Erythroblast (primary cell): ENCODE measurements around the gene CCDC85A.

Source experiments
- DNase-seq, 2 experiments: peaks; one replicate each; lab custom pipeline; 2025; lab: John Stamatoyannopoulos, UW
- GATA1 ChIP-seq: IDR thresholded peaks from 2 replicates; pipeline ENCODE4 v1.6.1; 2011; ENCODE audit warnings: low read depth, mild to moderate bottlenecking, control low read depth, low read length, moderate library complexity
- POLR2A ChIP-seq: IDR thresholded peaks from 2 replicates; pipeline ENCODE4 v1.6.1; 2011; ENCODE audit warnings: mild to moderate bottlenecking, low read length

The CCDC85A gene

DNA sequence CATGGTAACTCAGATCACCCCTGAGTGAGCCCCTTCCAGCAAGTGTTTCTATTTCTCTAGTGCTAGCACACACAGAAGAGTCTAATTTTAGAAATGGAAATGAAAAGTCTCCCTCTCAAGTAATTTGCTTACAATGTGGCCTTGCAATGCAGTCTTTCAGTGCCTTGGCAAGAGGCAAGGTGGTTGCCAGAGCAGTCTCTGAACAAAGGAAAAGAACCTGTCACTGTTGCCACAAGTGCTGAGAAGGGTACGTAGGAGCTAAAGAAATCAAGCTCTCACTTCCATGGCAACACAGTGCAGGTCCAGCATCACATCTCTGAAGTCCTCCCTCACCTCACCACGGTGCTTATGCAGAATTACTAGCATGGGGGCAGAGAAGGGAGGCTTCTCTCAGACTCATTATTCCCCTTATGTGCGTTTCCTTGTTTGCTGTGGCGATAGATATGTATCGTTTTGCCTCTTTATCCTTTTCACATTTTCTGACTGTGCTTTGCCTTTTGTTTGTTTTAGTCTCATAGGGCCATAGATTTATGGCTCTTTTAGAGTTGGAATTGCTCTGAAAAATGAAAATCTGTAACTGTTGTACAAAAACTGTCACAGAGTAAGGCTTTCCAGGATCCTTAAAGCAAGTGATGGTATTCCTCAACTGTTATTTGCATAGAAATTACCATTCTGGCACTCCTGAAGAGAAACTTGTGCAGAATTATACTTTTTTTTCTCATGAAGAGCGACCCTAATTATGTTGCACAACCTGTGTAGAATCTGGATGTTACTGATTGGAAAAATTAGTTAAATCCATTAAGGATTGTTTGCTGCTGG, 164.8 kb downstream of the CCDC85A start:
- TF ChIP-seq POLR2A = no peak
- TF ChIP-seq GATA1 = no peak
- no peak for DNase-seq

DNA sequence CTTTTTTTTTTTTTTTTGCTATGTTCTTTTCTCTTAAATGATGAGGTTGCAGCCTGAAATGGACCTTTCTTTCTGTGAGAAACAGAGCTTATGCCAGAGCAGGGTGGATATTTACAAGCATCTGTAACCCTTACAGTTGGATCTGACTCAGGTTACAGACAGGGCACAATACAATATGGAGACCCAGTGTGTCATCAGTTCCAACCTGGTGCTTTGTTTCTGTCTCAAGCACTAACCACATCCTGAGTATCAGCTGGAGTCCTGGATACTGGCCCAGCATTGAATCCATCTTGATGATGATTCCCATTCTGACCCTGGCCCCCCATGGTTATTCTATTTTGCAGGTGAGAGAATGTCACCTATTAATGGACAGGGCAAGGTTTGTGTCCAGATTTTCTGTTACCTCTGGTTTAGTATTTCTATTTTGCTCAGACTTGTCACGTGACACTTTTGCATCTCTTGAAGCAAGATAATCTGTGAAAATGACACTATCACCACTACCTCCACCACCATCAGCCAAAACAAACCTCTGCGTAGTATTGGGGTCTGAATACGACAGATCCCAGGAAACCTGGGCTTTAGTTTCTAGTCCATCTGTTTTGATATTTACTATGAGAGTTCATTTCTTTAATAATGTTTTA, 174.0 kb downstream of the CCDC85A start:
- no peak for DNase-seq
- TF ChIP-seq GATA1 (no peak), POLR2A (no peak)

DNA sequence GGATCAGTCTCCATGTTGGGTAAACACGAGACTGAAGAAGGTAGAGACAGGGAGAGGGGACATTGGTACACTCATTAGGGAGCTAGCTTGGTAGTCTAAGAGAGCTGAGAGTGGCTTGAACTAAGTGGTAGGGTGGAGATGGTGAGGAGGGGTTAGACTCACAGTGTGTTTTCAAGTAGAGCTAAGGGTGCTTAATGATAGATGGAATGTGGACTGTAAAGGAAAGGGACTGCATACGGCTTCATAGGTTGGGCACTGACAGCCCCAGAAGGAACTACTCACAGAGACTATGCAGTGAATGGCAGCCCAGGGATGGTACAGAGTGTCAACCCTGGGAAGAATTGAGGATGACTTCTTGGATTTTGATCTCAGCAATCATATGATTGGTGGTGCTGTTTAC, 178.1 kb downstream of the CCDC85A start:
- no peak for DNase-seq
- no peak for TF ChIP-seq POLR2A

DNA sequence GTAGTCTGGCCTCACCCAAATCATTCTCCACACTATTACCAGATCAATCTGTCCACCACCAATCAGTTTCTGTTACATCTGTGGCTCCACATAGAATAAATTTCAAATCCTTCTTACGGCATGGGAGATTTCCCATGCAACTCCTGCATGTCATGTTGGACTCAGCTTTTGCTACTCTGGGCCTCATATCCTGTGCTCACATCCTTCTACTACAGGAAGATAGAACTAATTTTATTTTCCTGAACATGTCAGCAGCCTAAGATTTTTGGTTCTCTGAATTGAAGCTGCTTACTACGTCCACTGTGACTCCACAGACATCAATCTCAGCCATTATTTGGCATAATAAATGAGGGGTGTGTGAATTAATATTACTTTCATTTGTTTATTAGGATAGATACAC, 181.1 kb downstream of the CCDC85A start:
- TF ChIP-seq GATA1 = no peak
- TF ChIP-seq POLR2A = no peak
- DNase-seq = no peak

DNA sequence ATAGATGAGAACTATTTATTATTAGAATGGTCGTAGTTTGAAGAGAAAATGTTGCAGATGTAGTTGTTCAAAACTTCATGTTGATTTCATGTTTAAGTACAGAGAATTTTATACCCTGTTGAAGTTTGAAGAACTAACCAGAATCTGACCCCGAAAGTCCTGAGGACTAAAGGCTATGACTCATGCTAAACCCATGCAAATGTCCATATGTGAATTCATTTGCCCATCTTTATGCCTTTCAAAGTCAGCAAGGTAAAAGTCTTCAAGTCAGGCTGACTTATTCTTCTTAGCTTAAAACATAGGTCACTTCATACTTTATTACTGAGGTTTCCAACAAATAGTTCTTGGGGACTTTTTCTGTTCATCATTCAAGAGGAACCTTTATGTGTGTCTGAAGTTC, 185.5 kb downstream of the CCDC85A start:
- DNase-seq = no peak
- no peak for TF ChIP-seq POLR2A
- no peak for TF ChIP-seq GATA1

DNA sequence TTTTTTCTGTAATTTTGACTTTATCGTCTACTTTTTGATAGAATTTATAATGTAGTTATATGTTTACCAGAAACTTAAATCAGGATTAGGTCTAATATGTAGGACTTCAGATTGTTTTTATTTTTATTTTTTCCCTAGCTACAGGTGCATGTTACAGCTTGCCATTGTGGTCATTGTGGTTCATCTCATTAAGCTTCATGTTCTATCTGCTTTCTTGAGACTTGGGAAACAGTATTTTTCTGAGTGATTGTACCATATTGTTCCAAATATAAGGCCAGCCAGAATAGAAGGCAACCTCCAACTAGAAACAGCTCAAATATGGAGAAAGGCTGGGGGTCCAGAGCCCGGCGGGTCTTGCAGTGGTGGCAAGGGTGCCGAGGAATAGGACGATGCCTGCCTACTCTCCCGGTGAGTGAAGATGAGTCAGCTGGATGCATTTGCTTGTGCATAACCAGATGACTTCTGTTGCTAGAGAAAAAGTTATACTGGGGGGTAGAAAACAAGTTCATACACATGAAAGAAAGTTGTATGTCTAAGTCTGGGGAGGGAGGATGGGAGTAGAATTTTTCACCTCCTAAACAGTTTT, 188.4 kb downstream of the CCDC85A start:
- DNase-seq = no peak
- TF ChIP-seq GATA1 = no peak
- no peak for TF ChIP-seq POLR2A

DNA sequence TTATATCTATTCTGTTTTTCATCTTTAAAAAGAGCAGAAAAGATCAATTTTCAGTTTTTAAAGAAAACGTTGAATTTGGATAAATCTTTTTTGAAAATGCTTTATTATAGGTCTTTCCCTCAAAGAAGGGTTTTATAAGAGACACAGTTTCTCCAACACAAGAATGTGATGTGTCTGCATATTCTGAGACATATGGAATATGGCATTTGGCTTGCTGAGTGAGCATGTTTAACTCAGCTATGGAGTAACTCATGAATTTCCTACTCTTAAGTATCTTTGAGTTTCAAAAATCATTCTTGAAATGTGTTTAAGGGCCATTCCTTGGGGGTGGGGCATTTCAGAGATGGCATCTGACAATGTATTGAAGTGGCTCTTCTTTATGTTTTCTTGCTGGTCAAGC, 191.5 kb downstream of the CCDC85A start:
- no peak for TF ChIP-seq GATA1
- TF ChIP-seq POLR2A = no peak
- no peak for DNase-seq

DNA sequence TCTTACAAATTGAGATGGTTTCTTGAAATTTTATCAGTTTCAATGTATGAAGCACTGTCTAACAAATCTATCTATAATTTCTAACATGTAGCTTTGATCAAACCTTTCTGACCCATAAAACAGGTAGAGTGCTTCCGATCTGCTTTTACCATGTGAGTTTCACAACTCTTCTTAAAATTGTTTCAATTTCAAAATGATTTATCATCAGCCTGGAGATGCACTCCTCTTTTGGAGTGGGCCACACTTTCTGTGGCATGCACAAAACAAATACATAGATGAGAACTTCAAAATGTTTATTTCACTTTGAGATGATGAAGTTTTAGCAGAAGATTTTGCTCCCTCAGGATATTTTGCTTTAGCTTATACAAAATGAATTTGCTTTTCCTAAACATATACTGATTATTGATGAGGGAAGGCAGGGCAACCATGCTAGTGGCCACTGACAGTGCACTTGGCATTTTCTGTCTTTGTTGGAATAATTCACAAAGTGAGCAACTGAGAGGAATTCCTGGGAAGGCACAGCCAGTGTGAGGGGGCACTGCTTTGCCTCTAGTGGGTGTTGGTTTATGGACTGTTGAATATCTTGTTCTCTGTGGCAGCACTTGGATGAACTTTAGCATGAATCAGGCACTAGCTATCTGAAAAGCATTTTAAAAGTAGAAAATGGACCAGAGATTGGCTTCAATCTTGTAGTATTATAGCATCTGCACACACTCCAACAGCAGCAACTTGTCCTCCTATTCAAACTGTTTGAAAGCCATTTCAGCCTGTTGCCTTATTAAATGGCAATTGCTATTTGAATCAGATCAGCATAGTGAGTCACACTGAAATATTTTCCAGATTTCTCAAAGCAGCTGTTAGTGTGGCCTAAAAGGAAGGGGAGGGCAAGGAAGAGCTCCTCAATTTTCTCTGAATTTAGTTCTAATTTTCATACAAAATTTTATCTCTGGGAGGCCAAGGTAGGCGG, 193.2 kb downstream of the CCDC85A start:
- no peak for DNase-seq
- TF ChIP-seq GATA1 (no peak), POLR2A (no peak)

DNA sequence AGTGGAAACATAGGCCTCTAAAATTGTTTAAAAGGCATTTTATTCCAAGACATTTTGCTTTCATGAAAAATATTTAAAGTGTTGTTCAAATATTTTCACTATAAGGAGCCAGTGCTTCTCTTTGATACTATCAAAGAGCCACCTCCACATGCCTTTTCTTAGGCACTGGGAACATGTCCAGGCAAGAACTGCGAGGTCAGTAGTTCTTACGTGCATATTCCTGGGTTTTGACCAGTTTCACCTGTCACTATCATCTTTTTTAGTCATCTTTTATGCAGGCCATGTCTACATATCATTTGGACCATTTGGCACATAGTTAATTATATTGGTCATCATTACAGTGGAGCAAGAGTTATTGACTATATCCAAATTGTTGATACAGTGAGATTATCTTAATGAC, 195.3 kb downstream of the CCDC85A start:
- DNase-seq = no peak
- TF ChIP-seq POLR2A (no peak), GATA1 (no peak)

DNA sequence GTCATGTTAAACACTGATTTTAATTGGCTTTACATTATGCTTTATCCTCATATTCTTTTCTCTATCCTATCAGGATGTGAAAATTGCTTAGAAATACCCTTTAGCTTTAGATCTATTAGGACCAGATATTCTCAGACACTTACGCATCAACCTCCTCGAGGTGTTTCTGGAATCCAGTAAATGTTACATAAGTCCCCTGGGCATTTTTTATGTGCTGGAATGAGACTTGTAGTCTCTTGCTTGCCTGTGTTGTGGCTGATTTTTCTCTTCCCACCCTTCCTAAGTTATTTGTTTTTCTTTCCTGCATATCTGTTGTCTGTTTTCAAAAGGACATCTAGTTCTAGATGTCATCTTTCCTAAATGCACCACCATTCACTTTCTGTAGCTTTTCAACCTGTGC, 197.1 kb downstream of the CCDC85A start:
- TF ChIP-seq GATA1 (no peak), POLR2A (no peak)
- no peak for DNase-seq

DNA sequence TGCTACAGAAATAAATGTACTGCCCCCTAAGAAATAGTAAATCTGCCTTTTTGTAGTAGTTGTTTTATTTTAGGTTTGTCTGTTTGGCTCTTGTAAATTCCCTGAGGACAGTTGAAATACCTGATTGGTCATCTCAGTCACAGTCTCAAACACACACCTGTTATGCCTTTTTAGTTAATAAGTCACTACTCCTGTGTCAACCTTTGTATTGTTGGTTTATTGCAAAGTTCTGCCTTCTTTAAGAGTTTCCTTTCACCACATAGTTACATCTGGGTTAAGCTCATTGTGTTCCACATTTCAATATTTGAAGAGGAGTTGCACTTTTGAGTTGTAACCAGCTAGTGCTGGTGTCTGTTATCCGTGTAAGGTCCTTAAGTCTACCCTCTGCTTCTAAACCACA, 198.7 kb downstream of the CCDC85A start:
- no peak for DNase-seq
- TF ChIP-seq POLR2A (no peak), GATA1 (no peak)

DNA sequence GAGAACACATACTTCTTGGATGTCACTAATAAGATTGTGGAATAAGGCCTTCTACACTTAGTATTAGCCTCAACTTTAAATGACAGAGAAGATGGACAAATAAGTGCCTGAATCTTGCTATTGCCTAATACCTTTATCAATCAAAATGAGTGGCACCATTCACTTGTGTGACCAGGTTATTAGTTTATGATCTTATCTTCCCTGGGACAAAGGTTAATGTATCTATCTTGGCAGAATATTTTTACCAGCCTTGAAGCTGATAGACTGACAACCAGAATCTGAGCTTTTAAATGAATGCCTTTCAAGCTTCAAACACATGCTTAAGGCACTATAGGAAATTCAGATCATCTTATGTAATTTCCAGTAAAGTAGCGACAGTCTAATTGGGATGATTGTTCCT, 202.9 kb downstream of the CCDC85A start:
- no peak for TF ChIP-seq POLR2A
- no peak for TF ChIP-seq GATA1
- DNase-seq = no peak

DNA sequence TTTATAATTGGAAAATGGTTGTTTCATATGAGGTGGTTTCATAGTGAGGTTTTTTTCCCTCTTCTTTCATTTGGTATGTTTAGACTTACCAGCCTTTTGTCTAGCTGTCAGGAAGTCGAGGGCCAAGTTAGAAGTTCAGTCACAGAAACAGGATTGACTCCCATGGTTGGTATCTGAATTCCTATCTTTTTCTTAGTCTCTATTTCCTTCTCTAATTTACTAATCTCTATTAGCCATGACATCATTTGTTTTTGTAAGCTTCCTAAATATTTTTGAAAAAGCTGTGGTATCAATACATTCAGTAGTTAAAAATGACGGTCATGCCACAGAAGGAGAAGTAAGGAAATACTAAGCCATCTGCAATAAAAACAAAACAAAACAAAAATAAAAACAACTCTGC, 206.9 kb downstream of the CCDC85A start:
- no peak for TF ChIP-seq POLR2A
- no peak for TF ChIP-seq GATA1
- no peak for DNase-seq
